ENCODE results near the gene LETM1. TPM values are rescaled to one million over a fixed set of nuclear protein-coding genes. Genes with fewer than 3 reads are reported as not detected.
A peak's percentile ranks its signal among the peaks of the same experiment; 100 is the strongest.

Gene LETM1
- total and polyA plus RNA-seq, 2 of the 13 experiments (the other 11 are each of a cell fraction or from before 2014, with no cell fraction given) = 9.7 to 41.6 TPM

DNA sequence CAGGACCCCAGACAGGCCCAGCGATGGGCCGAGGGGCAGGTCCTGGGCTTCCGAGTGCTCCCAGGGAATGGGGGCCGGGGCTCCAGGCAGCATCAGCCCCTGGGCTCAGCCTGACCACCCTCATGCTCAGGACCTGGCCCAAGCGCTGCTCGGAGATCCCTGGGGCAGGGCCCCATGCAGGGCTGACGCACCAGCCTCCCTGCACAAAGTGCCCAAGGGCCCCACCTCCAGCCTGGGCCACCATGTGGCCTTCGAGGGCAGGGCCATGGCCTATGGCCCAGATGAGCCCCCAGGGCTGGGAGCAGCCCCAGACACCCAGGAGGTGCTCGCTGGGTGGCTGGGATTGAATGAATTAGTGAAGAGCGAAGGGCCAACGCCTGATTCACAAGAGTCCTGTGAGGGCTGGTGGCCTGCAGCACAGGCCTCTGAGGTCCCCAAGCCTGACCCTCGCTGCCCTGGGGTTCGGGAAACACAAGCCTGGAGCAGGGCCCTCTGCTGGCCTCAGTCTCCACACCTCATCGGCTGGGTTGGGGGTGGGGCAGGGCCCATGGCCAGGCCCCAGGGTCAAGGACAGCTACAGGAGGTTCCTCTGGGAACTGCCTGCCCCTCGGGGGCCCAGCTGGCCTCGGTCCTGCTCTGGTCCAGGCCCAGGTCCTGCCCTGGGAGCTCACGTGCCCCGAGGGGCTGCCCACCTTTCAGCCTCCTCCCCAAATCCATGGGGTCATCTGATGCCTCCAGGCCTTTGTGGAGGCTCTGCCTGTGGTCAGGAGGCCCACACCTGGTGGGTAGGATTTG is 76.2 kb downstream of the LETM1 start (continued):
- TF ChIP-seq XBP1 (CRISPR knock-in tag; IDR thresholded peaks at IDR 0.05) (no peak), THAP11 (CRISPR knock-in tag; IDR thresholded peaks at IDR 0.05) (peak; percentile 67), SAFB2 (CRISPR knock-in tag; IDR thresholded peaks at IDR 0.05; ENCODE audit: borderline replicate concordance, low read depth) (no peak), ZSCAN29 (CRISPR knock-in tag; conservative IDR thresholded peaks at IDR 0.05) (peak; percentile 75; the same call in 1 of the 2 replicates), KLF12 (CRISPR knock-in tag; IDR thresholded peaks at IDR 0.05; ENCODE audit: borderline replicate concordance) (0 out of 2 replicates have a peak, but pooled peaks have one; percentile 20), ZNF878 (CRISPR knock-in tag; IDR thresholded peaks at IDR 0.05) (no peak), ZNF672 (CRISPR knock-in tag; IDR thresholded peaks at IDR 0.05) (no peak), MIER2 (CRISPR knock-in tag; IDR thresholded peaks at IDR 0.05) (0 out of 2 replicates have a peak, but pooled peaks have one; percentile 34), MBD4 (IDR thresholded peaks at IDR 0.05; ENCODE audit: borderline replicate concordance, low read length) (no peak), POLR2G (IDR thresholded peaks at IDR 0.05; ENCODE audit: low read depth, low read length) (peak; percentile 53; the same call in 1 of the 2 replicates), ZNF136 (CRISPR knock-in tag; IDR thresholded peaks at IDR 0.05; ENCODE audit: low read depth) (0 out of 2 replicates have a peak, but pooled peaks have one; percentile 42), ZNF883 (CRISPR knock-in tag; IDR thresholded peaks at IDR 0.05; ENCODE audit: not compliant biosample characterization) (peak; percentile 55)
- TF ChIP-seq, protein P1, sequence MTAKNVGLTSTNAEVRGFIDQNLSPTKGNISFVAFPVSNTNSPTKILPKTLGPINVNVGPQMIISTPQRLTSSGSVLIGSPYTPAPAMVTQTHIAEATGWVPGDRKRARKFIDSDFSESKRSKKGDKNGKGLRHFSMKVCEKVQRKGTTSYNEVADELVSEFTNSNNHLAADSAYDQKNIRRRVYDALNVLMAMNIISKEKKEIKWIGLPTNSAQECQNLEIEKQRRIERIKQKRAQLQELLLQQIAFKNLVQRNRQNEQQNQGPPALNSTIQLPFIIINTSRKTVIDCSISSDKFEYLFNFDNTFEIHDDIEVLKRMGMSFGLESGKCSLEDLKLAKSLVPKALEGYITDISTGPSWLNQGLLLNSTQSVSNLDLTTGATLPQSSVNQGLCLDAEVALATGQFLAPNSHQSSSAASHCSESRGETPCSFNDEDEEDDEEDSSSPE (CRISPR knock-in tag; IDR thresholded peaks at IDR 0.05) = peak; percentile 45; the same call in 1 of the 2 replicates
- TF ChIP-seq, protein P2, sequence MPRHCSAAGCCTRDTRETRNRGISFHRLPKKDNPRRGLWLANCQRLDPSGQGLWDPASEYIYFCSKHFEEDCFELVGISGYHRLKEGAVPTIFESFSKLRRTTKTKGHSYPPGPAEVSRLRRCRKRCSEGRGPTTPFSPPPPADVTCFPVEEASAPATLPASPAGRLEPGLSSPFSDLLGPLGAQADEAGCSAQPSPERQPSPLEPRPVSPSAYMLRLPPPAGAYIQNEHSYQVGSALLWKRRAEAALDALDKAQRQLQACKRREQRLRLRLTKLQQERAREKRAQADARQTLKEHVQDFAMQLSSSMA (CRISPR knock-in tag; IDR thresholded peaks at IDR 0.05) = peak; percentile 82; the same call in 1 of the 2 replicates
- TF ChIP-seq, protein P3, sequence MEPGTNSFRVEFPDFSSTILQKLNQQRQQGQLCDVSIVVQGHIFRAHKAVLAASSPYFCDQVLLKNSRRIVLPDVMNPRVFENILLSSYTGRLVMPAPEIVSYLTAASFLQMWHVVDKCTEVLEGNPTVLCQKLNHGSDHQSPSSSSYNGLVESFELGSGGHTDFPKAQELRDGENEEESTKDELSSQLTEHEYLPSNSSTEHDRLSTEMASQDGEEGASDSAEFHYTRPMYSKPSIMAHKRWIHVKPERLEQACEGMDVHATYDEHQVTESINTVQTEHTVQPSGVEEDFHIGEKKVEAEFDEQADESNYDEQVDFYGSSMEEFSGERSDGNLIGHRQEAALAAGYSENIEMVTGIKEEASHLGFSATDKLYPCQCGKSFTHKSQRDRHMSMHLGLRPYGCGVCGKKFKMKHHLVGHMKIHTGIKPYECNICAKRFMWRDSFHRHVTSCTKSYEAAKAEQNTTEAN (CRISPR knock-in tag; conservative IDR thresholded peaks at IDR 0.05) = no peak; the same call in 1 of the 2 replicates
- TF ChIP-seq, protein P4, sequence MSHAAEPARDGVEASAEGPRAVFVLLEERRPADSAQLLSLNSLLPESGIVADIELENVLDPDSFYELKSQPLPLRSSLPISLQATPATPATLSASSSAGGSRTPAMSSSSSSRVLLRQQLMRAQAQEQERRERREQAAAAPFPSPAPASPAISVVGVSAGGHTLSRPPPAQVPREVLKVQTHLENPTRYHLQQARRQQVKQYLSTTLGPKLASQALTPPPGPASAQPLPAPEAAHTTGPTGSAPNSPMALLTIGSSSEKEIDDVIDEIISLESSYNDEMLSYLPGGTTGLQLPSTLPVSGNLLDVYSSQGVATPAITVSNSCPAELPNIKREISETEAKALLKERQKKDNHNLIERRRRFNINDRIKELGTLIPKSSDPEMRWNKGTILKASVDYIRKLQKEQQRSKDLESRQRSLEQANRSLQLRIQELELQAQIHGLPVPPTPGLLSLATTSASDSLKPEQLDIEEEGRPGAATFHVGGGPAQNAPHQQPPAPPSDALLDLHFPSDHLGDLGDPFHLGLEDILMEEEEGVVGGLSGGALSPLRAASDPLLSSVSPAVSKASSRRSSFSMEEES (CRISPR knock-in tag; IDR thresholded peaks at IDR 0.05) = no peak; the same call in none of the 2 replicates
- TF ChIP-seq, protein P5, sequence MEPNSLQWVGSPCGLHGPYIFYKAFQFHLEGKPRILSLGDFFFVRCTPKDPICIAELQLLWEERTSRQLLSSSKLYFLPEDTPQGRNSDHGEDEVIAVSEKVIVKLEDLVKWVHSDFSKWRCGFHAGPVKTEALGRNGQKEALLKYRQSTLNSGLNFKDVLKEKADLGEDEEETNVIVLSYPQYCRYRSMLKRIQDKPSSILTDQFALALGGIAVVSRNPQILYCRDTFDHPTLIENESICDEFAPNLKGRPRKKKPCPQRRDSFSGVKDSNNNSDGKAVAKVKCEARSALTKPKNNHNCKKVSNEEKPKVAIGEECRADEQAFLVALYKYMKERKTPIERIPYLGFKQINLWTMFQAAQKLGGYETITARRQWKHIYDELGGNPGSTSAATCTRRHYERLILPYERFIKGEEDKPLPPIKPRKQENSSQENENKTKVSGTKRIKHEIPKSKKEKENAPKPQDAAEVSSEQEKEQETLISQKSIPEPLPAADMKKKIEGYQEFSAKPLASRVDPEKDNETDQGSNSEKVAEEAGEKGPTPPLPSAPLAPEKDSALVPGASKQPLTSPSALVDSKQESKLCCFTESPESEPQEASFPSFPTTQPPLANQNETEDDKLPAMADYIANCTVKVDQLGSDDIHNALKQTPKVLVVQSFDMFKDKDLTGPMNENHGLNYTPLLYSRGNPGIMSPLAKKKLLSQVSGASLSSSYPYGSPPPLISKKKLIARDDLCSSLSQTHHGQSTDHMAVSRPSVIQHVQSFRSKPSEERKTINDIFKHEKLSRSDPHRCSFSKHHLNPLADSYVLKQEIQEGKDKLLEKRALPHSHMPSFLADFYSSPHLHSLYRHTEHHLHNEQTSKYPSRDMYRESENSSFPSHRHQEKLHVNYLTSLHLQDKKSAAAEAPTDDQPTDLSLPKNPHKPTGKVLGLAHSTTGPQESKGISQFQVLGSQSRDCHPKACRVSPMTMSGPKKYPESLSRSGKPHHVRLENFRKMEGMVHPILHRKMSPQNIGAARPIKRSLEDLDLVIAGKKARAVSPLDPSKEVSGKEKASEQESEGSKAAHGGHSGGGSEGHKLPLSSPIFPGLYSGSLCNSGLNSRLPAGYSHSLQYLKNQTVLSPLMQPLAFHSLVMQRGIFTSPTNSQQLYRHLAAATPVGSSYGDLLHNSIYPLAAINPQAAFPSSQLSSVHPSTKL (CRISPR knock-in tag; IDR thresholded peaks at IDR 0.05) = peak; percentile 72; the same call in 1 of the 2 replicates
